SU-DHL-6 (cell line): Measurements from ENCODE around the gene INO80C.

Experiments
- CTCF ChIP-seq: fragments of 200-600 bp; sonication (generic); IDR thresholded peaks from one replicate; pipeline ENCODE4 v1.5.1; 2017; ENCODE audit warnings: antibody characterized with exemption, mild to moderate bottlenecking, low read length, moderate library complexity; ENCODE audit not compliant: insufficient read depth, poor library complexity, severe bottlenecking
- EZH2phosphoT487 ChIP-seq: fragments of 200-600 bp; sonication (generic), shearing (Covaris generic); conservative IDR thresholded peaks from 2 replicates; pipeline ENCODE4 v1.6.1; 2018; ENCODE audit warnings: mild to moderate bottlenecking, antibody characterized with exemption, low read length, moderate library complexity, mixed read lengths

- no peak for TF ChIP-seq CTCF
- no peak for TF ChIP-seq EZH2phosphoT487
Measured at GRCh38 chr18:35477974-35478373, 19.8 kb downstream of the INO80C start.
